GM11168 (cell line): Measurements from ENCODE around the gene ADAR.

Source experiments
- in situ Hi-C: fragments of 300-500 bp; cut with MboI; formaldehyde crosslinking; loops from one replicate; pipeline ENCODE4 v1.12.0; 2022; ENCODE audit warnings: low sequenced_read_pairs; ENCODE audit not compliant: unreplicated experiment

Gene ADAR

GRCh38 chr1:154586231-154586630, 21.8 kb downstream of the ADAR start:
- in situ Hi-C loops, result no loop called here

GRCh38 chr1:154584267-154584994, 23.6 kb downstream of the ADAR start:
- in situ Hi-C loops, result no loop called here

- in situ Hi-C loops, result no loop called here
Measured at GRCh38 chr1:154583773-154584172, 24.2 kb downstream of the ADAR start.

- in situ Hi-C loops, result no loop called here
Measured at GRCh38 chr1:154582885-154583284, 25.1 kb downstream of the ADAR start.

GRCh38 chr1:154581766-154582165, 26.2 kb downstream of the ADAR start:
- in situ Hi-C loops, result no loop called here

GRCh38 chr1:154579374-154579773, 28.6 kb downstream of the ADAR start:
- in situ Hi-C loops, result no loop called here

GRCh38 chr1:154578058-154578418, 29.9 kb downstream of the ADAR start:
- in situ Hi-C loops, result no loop called here

- in situ Hi-C loops, result no loop called here
Measured at GRCh38 chr1:154577346-154578057, 30.5 kb downstream of the ADAR start.

- in situ Hi-C loops, result no loop called here
Measured at GRCh38 chr1:154575951-154576566, 31.9 kb downstream of the ADAR start.

- in situ Hi-C loops, result no loop called here
Measured at GRCh38 chr1:154575147-154575927, 32.6 kb downstream of the ADAR start.

GRCh38 chr1:154574716-154575115, 33.3 kb downstream of the ADAR start:
- in situ Hi-C loops, result no loop called here

GRCh38 chr1:154573168-154573510, 34.8 kb downstream of the ADAR start:
- in situ Hi-C loops, result no loop called here

GRCh38 chr1:154572468-154573167, 35.4 kb downstream of the ADAR start:
- in situ Hi-C loops, result no loop called here

GRCh38 chr1:154571964-154572288, 36.1 kb downstream of the ADAR start:
- in situ Hi-C loops, result no loop called here

GRCh38 chr1:154571244-154571963, 36.6 kb downstream of the ADAR start:
- in situ Hi-C loops, result no loop called here

- in situ Hi-C loops, result no loop called here
Measured at GRCh38 chr1:154568157-154568815, 39.7 kb downstream of the ADAR start.

- in situ Hi-C loops, result no loop called here
Measured at GRCh38 chr1:154567386-154568156, 40.4 kb downstream of the ADAR start, which contains the start of gene CHRNB2. TSS of gene CHRNB2 (plus strand) at chr1:154567778. CDS start at chr1:154568045, 267 bp downstream.

GRCh38 chr1:154565876-154566275, 42.1 kb downstream of the ADAR start:
- in situ Hi-C loops, result no loop called here
